Hair follicle dermal papilla cell (primary cell): ENCODE measurements around the gene KANSL3. TPM values are rescaled to one million over a fixed set of nuclear protein-coding genes. Genes with fewer than 3 reads are reported as not detected.

Experiments used
- total RNA-seq: library from RNA; depleted of rRNA; stranded (reverse); fragments of >200 nt; gene quantifications from 2 replicates; pipeline ENCODE4 v1.2.3, GENCODE V29; 2012

The KANSL3 gene
- 43.6 and 45.1 TPM in 2 replicates for total RNA-seq

GRCh38 chr2:96638144-96639121, at the start of gene KANSL3:
TSS of gene KANSL3 (minus strand) at chr2:96638312. CDS start at chr2:96637135, 1,177 bp downstream.

GRCh38 chr2:96642564-96643360, 4.7 kb upstream of the KANSL3 start, which contains the start of gene FER1L5:
TSS of gene FER1L5 (plus strand) at chr2:96642764. CDS start at chr2:96642837, 73 bp downstream.

Other genes starting within 250 kb of the KANSL3 start
- not detected in 2 replicates for gene NEURL3, start 133.0 kb downstream of the KANSL3 start, total RNA-seq
- gene ARID5A, start 101.6 kb downstream of the KANSL3 start, total RNA-seq = 20.3 and 21.6 TPM in 2 replicates
- 0.36 and 0.65 TPM in 2 replicates for gene FER1L5, start 4.5 kb upstream of the KANSL3 start, total RNA-seq
- 15.4 and 19.5 TPM in 2 replicates for gene LMAN2L, start 101.8 kb upstream of the KANSL3 start, total RNA-seq
- gene CNNM4, start 122.6 kb upstream of the KANSL3 start, total RNA-seq = 4.7 and 5.5 TPM in 2 replicates
- 4.6 and 5.5 TPM in 2 replicates for gene CNNM3, start 178.0 kb upstream of the KANSL3 start, total RNA-seq
- gene ANKRD23, start 205.7 kb upstream of the KANSL3 start, total RNA-seq = 1.8 and 2.9 TPM in 2 replicates
- 4.5 and 6.9 TPM in 2 replicates for gene ANKRD39, start 219.7 kb upstream of the KANSL3 start, total RNA-seq
- 26.7 and 36.0 TPM in 2 replicates for gene SEMA4C, start 231.8 kb upstream of the KANSL3 start, total RNA-seq